ENCODE measurements around the gene PIM3. TPM values are rescaled to one million over a fixed set of nuclear protein-coding genes. Genes with fewer than 3 reads are reported as not detected.

The PIM3 gene
- total RNA-seq, 1 experiment from 2014 or later, result 42.9 TPM

GRCh38 chr22:49960159-49961004 is at the start of gene PIM3 (continued):
- no peak for TF ChIP-seq ARID4B (CRISPR knock-in tag; IDR thresholded peaks at IDR 0.05; ENCODE audit: borderline replicate concordance)
- TF ChIP-seq HMGA2 (CRISPR knock-in tag; IDR thresholded peaks at IDR 0.05), result no peak
- TF ChIP-seq ZBTB21 (CRISPR knock-in tag; IDR thresholded peaks at IDR 0.05; ENCODE audit: borderline replicate concordance), result peak; percentile 42; the same call in 1 of the 2 replicates
- TF ChIP-seq ZNF423 (CRISPR knock-in tag; IDR thresholded peaks at IDR 0.05), result 0 out of 2 replicates have a peak, but pooled peaks have one; percentile 6
- no peak for TF ChIP-seq GRHL2 (CRISPR knock-in tag; IDR thresholded peaks at IDR 0.05; ENCODE audit: insufficient replicate concordance, severe bottlenecking)
- peak; percentile 43; the same call in 1 of the 2 replicates for TF ChIP-seq FOXP1 (CRISPR knock-in tag; IDR thresholded peaks at IDR 0.05; ENCODE audit: borderline replicate concordance)
- no peak; the same call in 1 of the 2 replicates for TF ChIP-seq OVOL2 (CRISPR knock-in tag; IDR thresholded peaks at IDR 0.05; ENCODE audit: borderline replicate concordance)
- 0 out of 2 replicates have a peak, but pooled peaks have one; percentile 60 for TF ChIP-seq MYBL2 (CRISPR knock-in tag; IDR thresholded peaks at IDR 0.05)
- TF ChIP-seq ZNF121 (CRISPR knock-in tag; IDR thresholded peaks at IDR 0.05), result no peak
- TF ChIP-seq EMX1 (CRISPR knock-in tag; IDR thresholded peaks at IDR 0.05), result 0 out of 2 replicates have a peak, but pooled peaks have one; percentile 64
- TF ChIP-seq JUN (CRISPR knock-in tag; IDR thresholded peaks at IDR 0.05), result no peak
- TF ChIP-seq ELF4 (CRISPR knock-in tag; IDR thresholded peaks at IDR 0.05; ENCODE audit: low read depth), result peak; percentile 27; the same call in 1 of the 2 replicates
- TF ChIP-seq ZNF232 (CRISPR knock-in tag; IDR thresholded peaks at IDR 0.05), result no peak
- peak; percentile 98 for TF ChIP-seq SP1 (CRISPR knock-in tag; conservative IDR thresholded peaks at IDR 0.05)
- peak; percentile 21; the same call in 1 of the 2 replicates for TF ChIP-seq FOXK1 (CRISPR knock-in tag; IDR thresholded peaks at IDR 0.05)
- no peak for TF ChIP-seq FOXJ3 (CRISPR knock-in tag; IDR thresholded peaks at IDR 0.05; ENCODE audit: borderline replicate concordance)
- TF ChIP-seq CDX4 (CRISPR knock-in tag; IDR thresholded peaks at IDR 0.05; ENCODE audit: borderline replicate concordance), result no peak
- TF ChIP-seq CREB1 (CRISPR knock-in tag; IDR thresholded peaks at IDR 0.05), result no peak
- no peak for TF ChIP-seq CTCF (IDR thresholded peaks at IDR 0.05)
- no peak for TF ChIP-seq AFF4 (CRISPR knock-in tag; IDR thresholded peaks at IDR 0.05; ENCODE audit: borderline replicate concordance)
- peak; percentile 87 for TF ChIP-seq CREM (CRISPR knock-in tag; IDR thresholded peaks at IDR 0.05)
- TF ChIP-seq MLX (CRISPR knock-in tag; IDR thresholded peaks at IDR 0.05), result no peak
- TF ChIP-seq ZNF416 (CRISPR knock-in tag; IDR thresholded peaks at IDR 0.05), result no peak
- no peak for TF ChIP-seq AR (CRISPR knock-in tag; IDR thresholded peaks at IDR 0.05)
